SK-N-SH treated with all-trans-retinoic acid at 6 μM for 48 hours (cell line): Measurements from ENCODE around the gene SLC5A6.

Experiments used
- ATAC-seq: fragments of 200-7000 bp; cut with Tn5 transposase; 3 replicates; pipeline ENCODE4 v1.9.1; 2020; ENCODE audit warnings: mild to moderate bottlenecking, moderate library complexity
- ARNTL ChIP-seq: fragments of 450-650 bp; formaldehyde crosslinking; IDR thresholded peaks from 2 replicates; pipeline ENCODE4 v1.5.0; 2020; ENCODE audit warnings: low read depth, mild to moderate bottlenecking, moderate library complexity, borderline replicate concordance
- CSDC2 ChIP-seq: fragments of 250-450 bp; sonication (Bioruptor Pico); IDR thresholded peaks from 2 replicates; pipeline ENCODE4 v1.5.0; 2020; ENCODE audit warnings: mild to moderate bottlenecking, moderate library complexity
- ESRRG ChIP-seq: fragments of 250-450 bp; sonication (Bioruptor Pico); IDR thresholded peaks from 2 replicates; pipeline ENCODE4 v1.6.1; 2021; ENCODE audit warnings: mild to moderate bottlenecking
- GLIS3 ChIP-seq: fragments of 250-450 bp; sonication (Bioruptor Pico); IDR thresholded peaks from 2 replicates; pipeline ENCODE4 v1.5.0; 2020; ENCODE audit warnings: mild to moderate bottlenecking, moderate library complexity
- ISL1 ChIP-seq: fragments of 250-450 bp; sonication (Bioruptor Pico); IDR thresholded peaks from 2 replicates; pipeline ENCODE4 v2.1.2; 2022; ENCODE audit warnings: mild to moderate bottlenecking, moderate library complexity
- OSR1 ChIP-seq: fragments of 250-450 bp; sonication (Bioruptor Pico); IDR thresholded peaks from 2 replicates; pipeline ENCODE4 v1.8.0; 2022; ENCODE audit warnings: moderate library complexity, mild to moderate bottlenecking, inconsistent platforms
- PPARA ChIP-seq: fragments of 250-450 bp; sonication (Bioruptor Pico); IDR thresholded peaks from 2 replicates; pipeline ENCODE4 v1.5.0; 2020; ENCODE audit warnings: mild to moderate bottlenecking, borderline replicate concordance
- RARB ChIP-seq: fragments of 250-450 bp; sonication (Bioruptor Pico); IDR thresholded peaks from 2 replicates; pipeline ENCODE4 v1.8.0; 2021; ENCODE audit warnings: mild to moderate bottlenecking, moderate library complexity
- SNAI2 ChIP-seq: fragments of 250-450 bp; sonication (Bioruptor Pico); IDR thresholded peaks from 2 replicates; pipeline ENCODE4 v1.5.0; 2020; ENCODE audit warnings: mild to moderate bottlenecking, moderate library complexity
- TCF4 ChIP-seq: fragments of 250-450 bp; sonication (Bioruptor Pico); IDR thresholded peaks from 2 replicates; pipeline ENCODE4 v1.8.0; 2021; ENCODE audit warnings: mild to moderate bottlenecking, moderate library complexity, borderline replicate concordance
- ZFP3 ChIP-seq: fragments of 250-450 bp; sonication (Bioruptor Pico); IDR thresholded peaks from 2 replicates; pipeline ENCODE4 v1.5.0; 2020; ENCODE audit warnings: mild to moderate bottlenecking, moderate library complexity
- ZNF565 ChIP-seq: fragments of 450-650 bp; formaldehyde crosslinking; conservative IDR thresholded peaks from 2 replicates; pipeline ENCODE4 v1.5.0; 2020; ENCODE audit warnings: low read depth, mild to moderate bottlenecking, moderate library complexity
- ZNF70 ChIP-seq: fragments of 450-650 bp; formaldehyde crosslinking; IDR thresholded peaks from 2 replicates; pipeline ENCODE4 v1.5.0; 2020; ENCODE audit warnings: mild to moderate bottlenecking, moderate library complexity
- ZNF8 ChIP-seq: fragments of 450-650 bp; formaldehyde crosslinking; IDR thresholded peaks from 2 replicates; pipeline ENCODE4 v1.5.0; 2020; ENCODE audit warnings: mild to moderate bottlenecking, moderate library complexity
- TF ChIP-seq, protein P1 (sequence below): fragments of 250-450 bp; sonication (Bioruptor Pico); IDR thresholded peaks from 2 replicates; pipeline ENCODE4 v1.5.1; 2020; ENCODE audit warnings: low read depth, mild to moderate bottlenecking, moderate library complexity
- TF ChIP-seq, protein P2 (sequence below): fragments of 250-450 bp; sonication (Bioruptor Pico); IDR thresholded peaks from 2 replicates; pipeline ENCODE4 v1.8.0; 2020; ENCODE audit warnings: mild to moderate bottlenecking, moderate library complexity, borderline replicate concordance
- TF ChIP-seq, protein P3 (sequence below): fragments of 250-450 bp; sonication (Bioruptor Pico); IDR thresholded peaks from 2 replicates; pipeline ENCODE4 v1.5.0; 2020; ENCODE audit warnings: mild to moderate bottlenecking, moderate library complexity
- TF ChIP-seq, protein P4 (sequence below): fragments of 250-450 bp; sonication (Bioruptor Pico); IDR thresholded peaks from 2 replicates; pipeline ENCODE4 v1.8.0; 2021; ENCODE audit warnings: low read depth, mild to moderate bottlenecking, moderate library complexity, borderline replicate concordance
- TF ChIP-seq, protein P5 (sequence below): fragments of 250-450 bp; sonication (Bioruptor Pico); IDR thresholded peaks from 2 replicates; pipeline ENCODE4 v1.5.1; 2021; ENCODE audit warnings: mild to moderate bottlenecking, moderate library complexity

Gene SLC5A6

DNA sequence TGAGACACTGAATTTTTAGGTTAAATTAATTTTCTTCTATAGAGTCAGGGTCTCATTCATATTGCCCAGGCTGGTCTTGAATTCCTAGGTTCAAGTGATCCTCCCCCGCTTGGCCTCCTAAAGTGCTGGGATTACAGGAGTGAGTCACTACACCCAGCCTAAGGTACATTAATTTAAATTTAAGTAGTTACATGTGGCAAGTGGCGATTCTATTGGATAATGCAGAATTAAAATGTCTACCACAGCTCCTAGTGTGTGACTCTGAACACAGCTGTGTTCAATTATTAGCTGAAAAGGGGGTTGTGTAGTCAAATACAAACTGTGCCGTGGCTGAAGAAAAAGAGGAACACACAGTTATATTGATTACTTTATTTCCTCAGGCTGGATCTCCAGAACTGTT is 2.9 kb upstream of the SLC5A6 start:
- ATAC-seq: no peak
- TF ChIP-seq PPARA (CRISPR knock-in tag) (no peak), RARB (CRISPR knock-in tag) (no peak), ARNTL (no peak), ZNF565 (no peak), SNAI2 (CRISPR knock-in tag) (no peak), OSR1 (CRISPR knock-in tag) (no peak), GLIS3 (CRISPR knock-in tag) (no peak)
- TF ChIP-seq, protein P1, sequence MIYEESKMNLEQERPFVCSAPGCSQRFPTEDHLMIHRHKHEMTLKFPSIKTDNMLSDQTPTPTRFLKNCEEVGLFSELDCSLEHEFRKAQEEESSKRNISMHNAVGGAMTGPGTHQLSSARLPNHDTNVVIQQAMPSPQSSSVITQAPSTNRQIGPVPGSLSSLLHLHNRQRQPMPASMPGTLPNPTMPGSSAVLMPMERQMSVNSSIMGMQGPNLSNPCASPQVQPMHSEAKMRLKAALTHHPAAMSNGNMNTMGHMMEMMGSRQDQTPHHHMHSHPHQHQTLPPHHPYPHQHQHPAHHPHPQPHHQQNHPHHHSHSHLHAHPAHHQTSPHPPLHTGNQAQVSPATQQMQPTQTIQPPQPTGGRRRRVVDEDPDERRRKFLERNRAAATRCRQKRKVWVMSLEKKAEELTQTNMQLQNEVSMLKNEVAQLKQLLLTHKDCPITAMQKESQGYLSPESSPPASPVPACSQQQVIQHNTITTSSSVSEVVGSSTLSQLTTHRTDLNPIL: no peak
- TF ChIP-seq, protein P2, sequence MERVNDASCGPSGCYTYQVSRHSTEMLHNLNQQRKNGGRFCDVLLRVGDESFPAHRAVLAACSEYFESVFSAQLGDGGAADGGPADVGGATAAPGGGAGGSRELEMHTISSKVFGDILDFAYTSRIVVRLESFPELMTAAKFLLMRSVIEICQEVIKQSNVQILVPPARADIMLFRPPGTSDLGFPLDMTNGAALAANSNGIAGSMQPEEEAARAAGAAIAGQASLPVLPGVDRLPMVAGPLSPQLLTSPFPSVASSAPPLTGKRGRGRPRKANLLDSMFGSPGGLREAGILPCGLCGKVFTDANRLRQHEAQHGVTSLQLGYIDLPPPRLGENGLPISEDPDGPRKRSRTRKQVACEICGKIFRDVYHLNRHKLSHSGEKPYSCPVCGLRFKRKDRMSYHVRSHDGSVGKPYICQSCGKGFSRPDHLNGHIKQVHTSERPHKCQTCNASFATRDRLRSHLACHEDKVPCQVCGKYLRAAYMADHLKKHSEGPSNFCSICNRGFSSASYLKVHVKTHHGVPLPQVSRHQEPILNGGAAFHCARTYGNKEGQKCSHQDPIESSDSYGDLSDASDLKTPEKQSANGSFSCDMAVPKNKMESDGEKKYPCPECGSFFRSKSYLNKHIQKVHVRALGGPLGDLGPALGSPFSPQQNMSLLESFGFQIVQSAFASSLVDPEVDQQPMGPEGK (CRISPR knock-in tag): no peak
- TF ChIP-seq, protein P3, sequence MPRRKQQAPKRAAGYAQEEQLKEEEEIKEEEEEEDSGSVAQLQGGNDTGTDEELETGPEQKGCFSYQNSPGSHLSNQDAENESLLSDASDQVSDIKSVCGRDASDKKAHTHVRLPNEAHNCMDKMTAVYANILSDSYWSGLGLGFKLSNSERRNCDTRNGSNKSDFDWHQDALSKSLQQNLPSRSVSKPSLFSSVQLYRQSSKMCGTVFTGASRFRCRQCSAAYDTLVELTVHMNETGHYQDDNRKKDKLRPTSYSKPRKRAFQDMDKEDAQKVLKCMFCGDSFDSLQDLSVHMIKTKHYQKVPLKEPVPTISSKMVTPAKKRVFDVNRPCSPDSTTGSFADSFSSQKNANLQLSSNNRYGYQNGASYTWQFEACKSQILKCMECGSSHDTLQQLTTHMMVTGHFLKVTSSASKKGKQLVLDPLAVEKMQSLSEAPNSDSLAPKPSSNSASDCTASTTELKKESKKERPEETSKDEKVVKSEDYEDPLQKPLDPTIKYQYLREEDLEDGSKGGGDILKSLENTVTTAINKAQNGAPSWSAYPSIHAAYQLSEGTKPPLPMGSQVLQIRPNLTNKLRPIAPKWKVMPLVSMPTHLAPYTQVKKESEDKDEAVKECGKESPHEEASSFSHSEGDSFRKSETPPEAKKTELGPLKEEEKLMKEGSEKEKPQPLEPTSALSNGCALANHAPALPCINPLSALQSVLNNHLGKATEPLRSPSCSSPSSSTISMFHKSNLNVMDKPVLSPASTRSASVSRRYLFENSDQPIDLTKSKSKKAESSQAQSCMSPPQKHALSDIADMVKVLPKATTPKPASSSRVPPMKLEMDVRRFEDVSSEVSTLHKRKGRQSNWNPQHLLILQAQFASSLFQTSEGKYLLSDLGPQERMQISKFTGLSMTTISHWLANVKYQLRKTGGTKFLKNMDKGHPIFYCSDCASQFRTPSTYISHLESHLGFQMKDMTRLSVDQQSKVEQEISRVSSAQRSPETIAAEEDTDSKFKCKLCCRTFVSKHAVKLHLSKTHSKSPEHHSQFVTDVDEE: no peak

DNA sequence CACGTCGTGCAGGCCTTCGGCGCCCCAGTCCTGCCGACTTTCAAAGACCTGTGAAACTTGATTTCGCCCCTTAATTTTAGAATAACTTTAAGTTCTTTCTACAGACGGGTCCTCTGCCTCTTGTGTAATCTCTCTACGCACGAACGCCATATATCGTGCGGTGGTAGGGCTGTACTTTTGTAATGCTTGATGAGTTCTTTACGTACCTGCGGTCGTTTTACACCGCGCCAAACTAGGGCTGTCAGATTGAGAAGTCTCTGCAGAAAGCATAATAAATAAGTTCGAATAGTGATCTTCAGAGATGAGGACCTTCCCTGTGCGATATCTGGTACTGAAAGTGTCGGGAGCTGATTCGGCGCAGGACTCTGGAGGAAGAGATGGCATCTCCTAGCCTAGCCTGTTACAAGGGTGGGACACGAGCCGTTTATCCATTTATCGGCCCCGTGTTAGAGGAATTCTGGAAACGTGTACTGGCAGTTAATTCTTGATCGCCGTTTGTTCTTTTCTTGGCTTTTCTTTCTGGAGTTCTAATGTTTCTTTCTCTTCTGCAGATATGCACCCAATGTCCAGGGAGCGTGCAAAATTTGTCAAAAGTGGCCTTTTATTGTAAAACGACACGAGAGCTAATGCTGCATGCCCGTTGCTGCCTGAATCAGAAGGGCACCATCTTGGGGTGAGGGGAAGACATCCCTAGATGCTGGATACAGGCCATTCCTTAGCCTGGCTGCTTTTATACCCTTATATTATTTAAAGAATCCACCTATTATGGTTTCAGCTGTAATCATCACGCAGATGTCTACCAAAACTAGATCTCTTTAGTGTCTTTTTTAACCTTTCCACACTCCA is 781 bp upstream of the SLC5A6 start:
- TF ChIP-seq, protein P2 (CRISPR knock-in tag): no peak
- TF ChIP-seq RARB (CRISPR knock-in tag): no peak
- peak; percentile 23 for ATAC-seq

DNA sequence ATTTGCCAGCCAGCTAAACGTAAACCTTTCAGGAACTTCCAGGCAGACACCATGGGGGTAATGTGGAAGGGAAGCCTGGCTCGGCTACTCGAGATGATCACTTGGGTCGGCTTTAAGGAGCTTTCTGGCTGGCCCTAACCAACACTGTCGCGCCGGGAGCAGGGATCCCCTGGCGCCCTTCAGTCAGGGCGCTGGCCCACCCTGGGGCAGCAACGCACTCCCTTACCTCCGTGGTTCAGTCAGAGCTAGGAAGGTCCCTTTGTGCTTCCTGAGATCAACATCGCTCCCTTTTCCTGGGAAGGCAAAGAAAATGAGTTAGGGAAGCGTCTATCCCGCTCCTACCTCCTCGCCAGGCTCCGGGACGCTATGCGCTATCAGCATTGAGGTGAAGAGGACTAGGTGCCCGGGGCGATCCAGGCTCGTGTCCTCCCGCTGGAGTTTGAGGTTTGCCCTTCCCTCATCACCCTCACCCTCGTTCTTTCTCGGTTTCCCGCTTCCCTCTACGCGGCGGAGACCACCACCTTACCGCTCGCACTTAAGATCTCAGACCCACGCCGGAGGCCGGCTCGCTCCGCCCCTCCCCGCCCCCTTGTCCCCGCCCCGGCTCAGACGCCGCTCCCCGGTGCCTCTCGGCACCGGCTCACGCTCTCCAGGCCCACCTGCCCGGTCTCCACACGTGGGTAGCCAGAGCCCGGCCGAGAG is 676 bp downstream of the SLC5A6 start:
- peak; percentile 39 for ATAC-seq
- TF ChIP-seq ZNF565 (no peak), SNAI2 (CRISPR knock-in tag) (no peak), RARB (CRISPR knock-in tag) (no peak), ZFP3 (CRISPR knock-in tag) (no peak), OSR1 (CRISPR knock-in tag) (no peak), GLIS3 (CRISPR knock-in tag) (no peak), CSDC2 (CRISPR knock-in tag) (no peak), ISL1 (no peak), TCF4 (CRISPR knock-in tag) (no peak), ZNF8 (CRISPR knock-in tag) (no peak), ZNF70 (CRISPR knock-in tag) (no peak), ESRRG (CRISPR knock-in tag) (no peak), ARNTL (no peak)
- TF ChIP-seq, protein P1: no peak
- TF ChIP-seq, protein P3: no peak
- TF ChIP-seq, protein P4, sequence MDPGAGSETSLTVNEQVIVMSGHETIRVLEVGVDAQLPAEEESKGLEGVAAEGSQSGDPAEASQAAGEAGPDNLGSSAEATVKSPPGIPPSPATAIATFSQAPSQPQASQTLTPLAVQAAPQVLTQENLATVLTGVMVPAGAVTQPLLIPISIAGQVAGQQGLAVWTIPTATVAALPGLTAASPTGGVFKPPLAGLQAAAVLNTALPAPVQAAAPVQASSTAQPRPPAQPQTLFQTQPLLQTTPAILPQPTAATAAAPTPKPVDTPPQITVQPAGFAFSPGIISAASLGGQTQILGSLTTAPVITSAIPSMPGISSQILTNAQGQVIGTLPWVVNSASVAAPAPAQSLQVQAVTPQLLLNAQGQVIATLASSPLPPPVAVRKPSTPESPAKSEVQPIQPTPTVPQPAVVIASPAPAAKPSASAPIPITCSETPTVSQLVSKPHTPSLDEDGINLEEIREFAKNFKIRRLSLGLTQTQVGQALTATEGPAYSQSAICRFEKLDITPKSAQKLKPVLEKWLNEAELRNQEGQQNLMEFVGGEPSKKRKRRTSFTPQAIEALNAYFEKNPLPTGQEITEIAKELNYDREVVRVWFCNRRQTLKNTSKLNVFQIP (CRISPR knock-in tag): no peak
- TF ChIP-seq, protein P5, sequence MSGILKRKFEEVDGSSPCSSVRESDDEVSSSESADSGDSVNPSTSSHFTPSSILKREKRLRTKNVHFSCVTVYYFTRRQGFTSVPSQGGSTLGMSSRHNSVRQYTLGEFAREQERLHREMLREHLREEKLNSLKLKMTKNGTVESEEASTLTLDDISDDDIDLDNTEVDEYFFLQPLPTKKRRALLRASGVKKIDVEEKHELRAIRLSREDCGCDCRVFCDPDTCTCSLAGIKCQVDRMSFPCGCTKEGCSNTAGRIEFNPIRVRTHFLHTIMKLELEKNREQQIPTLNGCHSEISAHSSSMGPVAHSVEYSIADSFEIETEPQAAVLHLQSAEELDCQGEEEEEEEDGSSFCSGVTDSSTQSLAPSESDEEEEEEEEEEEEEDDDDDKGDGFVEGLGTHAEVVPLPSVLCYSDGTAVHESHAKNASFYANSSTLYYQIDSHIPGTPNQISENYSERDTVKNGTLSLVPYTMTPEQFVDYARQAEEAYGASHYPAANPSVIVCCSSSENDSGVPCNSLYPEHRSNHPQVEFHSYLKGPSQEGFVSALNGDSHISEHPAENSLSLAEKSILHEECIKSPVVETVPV: no peak
